ENCODE measurements around the gene IFITM5.
"Not testable (repeated sequence)": the region's sequence is repeated elsewhere in the genome, so short reads cannot be mapped to it uniquely, and the experiment has no call there.

The IFITM5 gene

DNA sequence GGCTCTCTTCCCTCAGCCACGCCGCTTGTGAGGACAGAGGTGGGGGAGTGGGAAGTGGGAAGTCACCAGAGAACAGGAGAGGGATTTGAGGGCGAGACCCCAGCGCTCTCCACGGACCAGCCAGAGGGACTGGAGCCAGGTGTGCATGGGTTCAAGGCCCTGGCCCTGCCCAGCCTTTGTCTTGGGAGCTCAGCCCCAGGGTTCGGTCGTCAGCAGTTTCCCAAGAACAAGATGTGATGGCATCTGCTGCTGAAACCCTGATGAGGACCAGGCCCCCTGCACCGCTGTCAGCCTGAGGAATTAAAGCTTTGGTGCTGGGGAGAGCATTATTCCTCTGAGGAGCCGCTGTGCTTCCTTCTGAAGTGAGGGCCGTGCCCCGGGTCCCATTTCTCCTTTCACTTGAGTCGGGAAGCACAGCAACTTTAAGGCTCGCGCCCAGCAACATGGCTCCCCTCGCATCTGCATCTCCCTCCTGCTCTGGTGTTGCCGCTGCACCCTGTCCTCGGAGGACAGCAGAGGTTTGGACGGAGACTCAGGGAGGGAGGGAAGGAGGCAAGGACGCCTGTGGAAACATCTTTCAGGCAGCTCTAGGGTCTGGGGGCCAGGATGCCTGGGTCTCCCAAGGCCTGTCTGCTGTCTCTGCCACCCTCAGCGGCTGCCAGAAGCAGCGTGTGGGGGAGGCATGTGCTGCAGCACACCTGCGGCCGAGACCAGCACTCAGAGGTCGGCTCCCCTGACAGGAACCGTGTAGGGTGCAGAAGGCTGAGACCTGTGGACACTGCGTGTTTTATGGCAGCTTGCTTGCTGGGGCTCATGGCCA lies 3.8 kb downstream of the IFITM5 start:
- no peak for DNase-seq (ENCODE audit: low read depth, low spot score)

DNA sequence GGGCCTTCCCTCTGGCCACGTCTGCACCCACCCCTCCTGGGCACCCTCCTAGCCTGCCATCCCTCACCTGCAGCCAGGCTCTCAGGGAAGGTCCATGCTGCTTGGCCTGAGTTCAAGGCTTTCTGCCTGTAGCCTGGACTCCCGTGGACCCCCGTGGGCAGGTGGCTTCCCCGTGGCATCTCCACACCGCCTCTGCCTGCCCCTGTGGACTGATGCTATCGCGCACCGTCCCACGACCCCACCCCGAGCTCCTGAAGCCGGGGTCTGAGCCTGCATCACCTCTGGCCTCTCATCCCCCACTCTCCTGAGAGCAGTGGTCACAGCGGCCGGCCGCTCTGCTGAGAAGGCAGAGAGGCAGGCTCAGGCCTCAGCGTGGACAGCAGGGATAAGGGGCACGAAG lies 4.5 kb downstream of the IFITM5 start:
- DNase-seq (ENCODE audit: low read depth, low spot score): no peak

DNA sequence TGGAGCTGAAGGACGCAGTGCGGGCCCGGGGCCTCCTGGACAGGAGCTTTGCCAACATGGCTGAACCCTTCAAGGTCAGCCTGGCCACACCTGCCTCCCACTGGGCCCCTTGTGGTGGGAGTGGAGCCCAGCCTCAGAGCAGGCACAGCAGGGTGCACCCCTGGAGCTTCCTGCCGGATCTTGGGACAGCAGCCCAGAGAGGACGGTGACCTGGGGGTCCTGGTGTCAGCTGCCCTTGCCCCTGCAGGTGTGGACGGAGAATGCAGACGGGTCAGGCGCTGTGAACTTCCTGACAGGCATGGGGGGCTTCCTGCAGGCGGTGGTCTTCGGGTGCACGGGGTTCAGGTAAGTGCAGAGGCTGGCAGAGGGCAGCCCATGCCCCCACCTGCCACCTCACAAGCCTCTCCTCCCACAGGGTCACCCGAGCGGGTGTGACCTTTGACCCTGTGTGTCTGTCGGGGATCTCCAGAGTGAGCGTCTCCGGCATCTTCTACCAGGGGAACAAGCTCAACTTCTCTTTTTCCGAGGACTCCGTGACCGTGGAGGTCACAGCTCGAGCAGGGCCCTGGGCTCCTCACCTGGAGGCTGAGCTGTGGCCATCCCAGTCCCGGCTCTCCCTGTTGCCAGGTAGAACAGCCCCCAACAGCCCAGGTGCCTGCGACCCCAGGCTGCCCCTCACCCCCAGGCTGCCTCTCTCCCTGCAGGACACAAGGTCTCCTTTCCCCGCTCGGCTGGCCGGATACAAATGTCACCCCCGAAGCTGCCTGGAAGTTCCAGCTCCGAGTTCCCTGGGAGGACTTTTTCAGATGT lies 5.3 kb downstream of the IFITM5 start:
- DNase-seq (ENCODE audit: low read depth, low spot score): no peak

DNA sequence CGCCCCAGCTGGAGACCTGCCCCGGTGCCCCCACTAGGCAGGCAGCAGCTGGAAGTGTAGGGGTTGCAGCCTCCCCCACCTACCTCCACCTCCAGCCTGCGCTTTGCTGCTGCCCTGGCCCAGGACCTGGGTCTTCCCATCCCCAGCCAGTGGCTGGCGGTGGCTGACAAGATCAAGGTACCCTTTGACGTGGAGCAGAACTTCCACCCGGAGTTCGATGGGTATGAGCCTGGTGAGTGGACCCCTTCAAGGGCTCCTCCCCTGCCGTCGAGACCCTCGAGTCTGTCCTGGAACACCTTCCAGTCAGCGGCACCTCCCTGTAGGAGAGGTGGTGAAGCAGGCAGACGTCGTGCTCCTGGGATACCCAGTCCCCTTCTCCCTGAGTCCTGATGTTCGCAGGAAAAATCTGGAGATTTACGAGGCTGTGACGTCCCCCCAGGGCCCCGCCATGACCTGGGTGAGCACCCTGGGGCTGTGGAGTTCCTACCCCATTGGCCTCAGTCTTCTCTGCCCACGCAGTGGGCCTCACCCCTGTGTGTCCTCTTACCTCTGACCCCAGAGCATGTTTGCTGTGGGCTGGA lies 6.0 kb downstream of the IFITM5 start:
- no peak for DNase-seq (ENCODE audit: low read depth, low spot score)

DNA sequence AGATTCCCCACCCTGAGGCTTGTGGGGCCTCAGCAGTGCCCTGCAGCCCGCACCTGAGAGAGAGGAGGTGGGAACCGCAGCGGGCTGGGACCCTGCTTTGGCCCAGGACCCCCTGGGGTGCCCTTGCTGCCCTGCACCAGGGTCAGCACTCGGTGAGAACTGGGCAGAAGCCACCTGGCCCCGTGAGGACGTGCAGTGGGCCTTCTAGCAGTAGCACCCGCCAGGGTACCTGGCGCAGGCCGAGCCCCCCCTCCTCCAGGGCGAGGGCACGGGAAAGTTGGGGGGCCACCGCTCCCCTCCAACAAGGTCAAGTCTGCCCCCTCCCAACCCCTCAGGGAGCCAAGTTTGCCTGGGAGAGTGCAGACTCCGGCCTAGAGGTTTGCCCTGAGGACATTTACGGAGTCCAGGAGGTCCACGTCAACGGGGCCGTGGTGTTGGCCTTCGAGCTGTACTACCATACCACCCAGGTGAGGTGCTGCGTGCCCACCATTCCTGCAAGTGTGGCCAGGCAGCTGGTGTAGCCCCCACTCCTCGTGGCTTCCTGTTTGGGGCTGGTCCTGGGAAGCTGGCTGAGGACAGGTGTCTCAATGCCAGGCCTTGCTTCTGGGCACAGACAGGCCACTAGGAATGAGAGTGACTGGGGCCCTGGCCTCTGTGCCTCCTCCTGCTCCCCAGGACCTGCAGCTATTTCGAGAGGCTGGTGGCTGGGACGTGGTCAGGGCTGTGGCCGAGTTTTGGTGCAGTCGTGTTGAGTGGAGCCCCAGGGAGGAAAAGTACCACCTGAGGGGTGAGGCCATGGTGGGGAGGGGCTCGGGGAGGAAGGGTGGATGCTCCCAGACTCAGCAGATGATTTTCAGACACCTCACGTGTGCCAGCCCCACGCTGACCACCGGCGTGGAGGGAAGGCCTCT lies 6.9 kb downstream of the IFITM5 start:
- DNase-seq (ENCODE audit: low read depth, low spot score): no peak

DNA sequence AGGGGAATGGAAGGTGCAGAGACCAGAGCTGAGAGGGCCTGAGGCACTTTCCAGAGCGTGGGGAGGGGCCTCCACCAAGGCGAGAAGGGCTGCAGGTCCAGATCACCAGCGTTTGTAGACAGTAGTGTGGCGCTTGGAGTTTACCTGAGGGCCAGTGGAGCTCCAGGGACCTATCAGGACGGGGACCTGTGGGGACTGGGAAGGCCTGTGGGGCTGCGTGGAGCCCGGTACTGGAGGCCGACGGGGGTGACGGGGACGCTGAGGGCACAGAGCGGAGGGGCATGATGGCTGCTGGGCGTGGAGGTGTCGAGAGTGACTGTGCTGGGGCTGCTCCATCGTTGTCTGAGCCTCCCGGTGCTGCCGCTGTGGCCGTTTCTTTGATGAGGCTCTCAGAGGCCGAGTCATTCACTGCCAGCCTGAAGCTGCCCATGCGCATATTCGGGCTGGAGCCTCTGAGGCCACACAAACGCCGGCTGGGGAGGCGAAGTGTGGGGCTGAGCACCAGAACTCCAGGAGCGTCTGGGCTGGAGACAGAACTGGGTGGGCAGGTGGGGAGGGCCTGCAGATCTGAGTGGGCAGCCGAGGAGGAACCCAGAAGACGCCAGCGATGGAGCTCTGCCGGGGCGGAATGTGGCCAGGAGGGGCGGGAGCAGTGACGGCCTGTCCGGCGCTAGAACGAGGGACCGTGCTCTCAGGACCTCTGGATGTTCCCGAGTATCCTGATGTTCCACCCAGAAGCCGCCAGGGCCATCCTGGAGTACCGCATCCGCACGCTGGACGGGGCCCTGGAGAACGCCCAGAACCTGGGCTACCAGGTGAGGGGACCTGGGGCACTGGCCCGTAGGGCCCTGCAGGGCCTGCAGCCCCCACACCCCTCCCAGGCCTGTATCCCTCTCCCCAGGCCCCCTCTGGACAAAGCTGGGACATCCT lies 7.8 kb downstream of the IFITM5 start:
- DNase-seq (ENCODE audit: low read depth, low spot score): peak; percentile 64

DNA sequence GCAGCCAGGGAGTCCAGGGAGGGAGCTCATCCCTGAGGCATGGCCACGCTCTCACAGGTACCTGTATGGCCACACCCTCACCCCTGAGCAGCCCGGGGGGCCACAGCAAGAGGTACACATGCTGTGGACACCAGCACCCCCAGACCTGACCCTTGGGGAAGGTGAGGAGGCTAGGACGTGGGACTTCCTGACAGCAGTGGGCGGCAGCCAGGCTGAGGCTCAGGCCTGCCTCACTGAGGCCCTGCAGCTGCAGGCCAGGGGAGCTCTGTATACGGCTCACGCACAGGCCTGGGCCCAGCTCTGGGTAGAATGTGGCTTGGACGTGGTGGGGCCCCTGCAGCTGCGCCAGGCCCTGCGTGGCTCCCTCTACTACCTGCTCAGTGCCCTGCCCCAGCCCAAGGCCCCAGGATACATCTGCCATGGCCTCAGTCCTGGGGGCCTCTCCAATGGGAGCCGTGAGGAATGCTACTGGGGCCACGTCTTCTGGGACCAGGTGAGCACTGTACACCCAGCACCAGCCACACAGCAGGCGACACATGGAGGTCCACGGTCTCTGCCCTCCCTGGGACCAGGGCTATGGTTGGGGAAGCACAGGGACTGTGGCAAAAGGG lies 8.6 kb downstream of the IFITM5 start:
- no peak for DNase-seq (ENCODE audit: low read depth, low spot score)

DNA sequence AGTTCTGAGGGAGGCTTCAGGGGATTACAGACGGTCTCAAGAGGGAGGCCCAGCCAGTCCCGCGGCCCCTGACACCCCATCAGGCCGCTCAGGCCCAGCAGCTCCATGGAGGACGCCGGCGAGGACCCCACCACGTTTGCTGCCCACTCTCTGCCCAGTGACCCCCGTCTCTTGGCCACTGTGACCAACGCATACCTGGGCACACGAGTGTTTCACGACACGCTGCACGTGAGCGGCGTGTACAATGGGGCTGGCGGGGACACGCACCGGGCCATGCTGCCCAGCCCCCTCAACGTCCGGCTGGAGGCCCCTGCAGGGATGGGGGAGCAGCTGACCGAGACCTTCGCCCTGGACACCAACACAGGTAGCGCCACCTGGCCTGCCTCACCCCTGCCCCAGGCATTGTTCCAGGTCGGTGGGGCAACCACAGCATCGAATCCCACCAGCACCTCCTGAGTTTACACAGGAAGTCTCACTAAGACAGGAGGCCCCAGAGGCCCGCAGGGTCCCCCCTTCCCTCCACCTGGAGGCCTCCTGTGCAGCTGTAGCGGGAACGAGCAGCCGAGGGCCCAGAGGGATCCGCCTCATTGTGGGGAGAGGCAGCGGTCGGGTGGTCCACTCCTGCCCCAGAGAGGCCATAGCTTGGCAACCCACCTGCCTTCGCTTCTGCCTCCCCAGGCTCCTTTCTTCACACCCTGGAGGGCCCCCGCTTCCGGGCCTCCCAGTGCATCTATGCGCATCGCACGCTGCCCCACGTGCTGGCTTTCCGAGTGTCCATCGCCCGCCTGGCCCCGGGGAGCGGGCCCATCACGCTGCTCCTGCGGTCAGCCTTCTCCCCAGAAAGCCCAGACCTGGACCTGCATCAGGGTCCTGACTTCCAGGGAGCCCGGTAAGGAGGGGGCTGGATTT lies 9.4 kb downstream of the IFITM5 start:
- DNase-seq (ENCODE audit: low read depth, low spot score): no peak

DNA sequence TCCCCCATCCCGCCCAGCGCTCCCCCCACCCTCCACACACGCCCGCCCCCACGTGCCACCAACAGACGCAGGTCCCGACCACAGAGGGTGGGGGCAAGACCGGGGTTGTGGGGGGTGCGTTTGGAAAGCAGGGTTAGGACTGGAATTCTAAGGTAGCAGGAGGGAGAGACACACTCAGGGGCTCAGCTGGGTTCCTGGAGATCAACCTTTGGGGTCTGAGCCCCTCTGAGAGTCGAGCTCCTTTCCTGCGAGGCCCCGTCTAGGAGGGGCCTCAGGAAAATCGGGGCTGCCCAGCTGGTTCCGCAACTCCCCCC lies 10.0 kb downstream of the IFITM5 start:
- DNase-seq (ENCODE audit: low read depth, low spot score): no peak

DNA sequence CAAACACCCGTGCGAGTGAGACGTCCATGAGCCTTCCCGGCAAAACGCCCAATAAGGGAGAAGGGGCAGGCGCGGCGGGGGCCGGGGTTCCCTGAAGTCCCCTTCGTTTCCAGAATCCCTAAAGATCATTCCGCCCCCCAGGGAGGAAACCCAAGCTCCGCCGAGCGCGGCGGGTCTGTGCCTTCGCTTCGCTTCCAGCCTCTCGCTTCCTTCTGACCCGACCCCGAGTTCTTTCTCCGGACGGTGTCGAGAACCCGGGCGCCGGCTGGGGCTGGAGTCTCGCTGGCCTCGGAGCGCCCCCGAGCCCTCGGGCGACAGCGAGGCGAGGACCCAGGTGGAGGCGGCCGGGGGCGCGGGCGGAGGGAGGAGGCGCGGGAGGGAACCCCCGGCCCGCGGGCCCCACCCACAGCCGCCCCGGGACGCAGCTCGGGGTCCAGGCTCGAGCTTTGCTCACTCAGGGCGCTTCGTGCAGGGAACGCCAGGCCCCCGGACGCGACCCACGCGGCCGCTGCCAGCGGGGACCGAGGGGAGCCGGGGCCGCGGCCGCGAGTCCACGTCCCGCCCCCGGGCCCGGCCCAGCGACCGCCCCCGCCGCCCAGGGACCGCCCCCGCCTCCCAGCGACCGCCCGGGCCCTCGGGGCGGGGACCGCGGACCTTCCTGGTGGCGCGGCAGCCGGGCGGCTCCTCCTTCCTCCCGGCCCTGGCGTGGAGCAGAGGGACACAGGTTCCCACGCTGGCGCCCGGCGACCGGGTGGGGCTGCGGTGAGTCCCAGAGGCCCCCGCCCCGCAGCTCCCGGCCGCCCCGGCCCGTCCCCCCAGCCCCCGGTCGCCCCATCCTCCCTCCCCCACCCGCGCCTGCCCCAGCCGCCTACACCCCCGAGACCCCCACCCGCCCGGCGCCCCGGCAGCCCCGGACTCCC lies 10.6 kb downstream of the IFITM5 start, which contains the start of gene PGGHG:
Gene PGGHG, plus strand, starts transcription at position 649 of the 920 bp plus-strand sequence. CDS start 691 bp downstream, outside the sequence.
- DNase-seq (ENCODE audit: low read depth, low spot score): no peak

DNA sequence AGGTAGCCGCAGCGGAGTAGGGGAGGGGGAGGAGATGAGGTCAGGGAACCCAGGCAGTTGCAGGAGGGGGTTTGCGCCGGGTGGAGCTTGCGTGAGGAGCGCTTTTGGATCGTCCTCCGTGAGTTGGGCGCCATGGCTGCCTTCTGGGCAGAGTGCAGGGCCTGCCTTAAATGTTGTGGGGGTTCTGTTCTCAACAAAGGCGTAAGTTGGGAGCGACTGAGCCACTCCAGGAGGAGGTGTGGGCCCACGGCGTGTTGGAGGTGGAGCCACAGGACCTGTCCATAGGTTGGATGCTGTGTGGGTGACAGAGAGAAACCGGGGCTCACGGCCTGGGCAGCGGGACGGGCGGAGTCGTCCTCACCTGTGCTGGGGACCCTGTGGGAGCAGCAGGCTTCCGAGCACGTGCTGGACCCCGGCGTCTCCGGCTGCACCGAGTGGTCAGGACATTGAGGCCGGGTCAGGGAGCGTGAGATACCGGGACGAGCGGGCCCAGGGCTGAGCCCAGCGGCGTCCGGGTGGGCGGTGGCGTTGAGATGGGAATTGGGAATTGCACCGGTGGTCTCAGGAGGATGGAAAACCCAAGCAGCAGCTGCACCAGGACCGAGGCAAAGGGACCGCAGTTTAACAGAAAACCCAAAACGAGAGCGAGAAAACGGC lies 11.4 kb downstream of the IFITM5 start:
- DNase-seq (ENCODE audit: low read depth, low spot score): no peak

DNA sequence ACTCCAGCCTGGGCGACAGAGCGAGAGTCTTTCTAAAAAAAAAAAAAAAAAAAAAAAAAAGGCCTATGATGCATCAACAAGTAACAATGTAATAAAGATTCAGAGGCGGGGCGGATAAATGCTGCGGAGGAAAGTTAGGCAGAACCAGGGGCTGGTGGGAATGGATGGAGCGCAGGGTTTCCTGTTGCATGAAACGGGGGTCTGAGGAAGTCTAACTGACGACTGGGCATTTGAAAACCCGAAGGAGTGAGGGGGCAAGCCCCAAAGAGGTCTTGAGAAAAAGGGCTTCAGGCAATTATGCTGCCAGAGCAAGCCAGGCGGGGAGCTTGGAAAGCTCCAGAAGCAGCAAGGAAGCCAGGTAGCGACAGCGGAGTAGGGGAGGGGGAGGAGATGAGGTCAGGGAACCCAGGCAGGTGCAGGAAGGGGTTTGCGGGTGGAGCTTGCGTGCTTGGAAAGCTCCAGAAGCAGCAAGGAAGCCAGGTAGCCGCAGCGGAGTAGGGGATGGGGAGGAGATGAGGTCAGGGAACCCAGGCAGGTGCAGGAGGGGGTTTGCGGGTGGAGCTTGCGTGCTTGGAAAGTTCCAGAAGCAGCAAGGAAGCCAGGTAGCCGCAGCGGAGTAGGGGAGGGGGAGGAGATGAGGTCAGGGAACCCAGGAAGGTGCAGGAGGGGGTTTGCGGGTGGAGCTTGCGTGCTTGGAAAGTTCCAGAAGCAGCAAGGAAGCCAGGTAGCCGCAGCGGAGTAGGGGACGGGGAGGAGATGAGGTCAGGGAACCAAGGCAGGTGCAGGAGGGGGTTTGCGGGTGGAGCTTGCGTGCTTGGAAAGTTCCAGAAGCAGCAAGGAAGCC lies 12.1 kb downstream of the IFITM5 start:
- DNase-seq (ENCODE audit: low read depth, low spot score): not testable (repeated sequence)

DNA sequence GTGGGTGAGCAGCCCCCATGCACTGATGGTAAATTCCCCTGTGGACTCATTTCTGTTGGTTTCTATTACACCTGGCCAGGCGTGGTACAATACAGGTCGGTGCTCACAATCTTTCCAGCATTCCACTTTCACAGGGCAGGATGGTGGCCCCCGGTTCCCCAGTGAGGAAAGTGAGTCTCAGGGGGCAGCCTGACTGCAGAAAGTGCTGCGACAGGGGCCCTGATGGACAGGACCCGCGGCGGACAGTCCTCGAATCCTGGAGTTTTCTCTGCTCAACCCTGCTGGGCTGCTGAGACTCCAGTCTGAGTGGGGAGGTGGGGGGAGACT lies 13.5 kb downstream of the IFITM5 start:
- DNase-seq (ENCODE audit: low read depth, low spot score): no peak

DNA sequence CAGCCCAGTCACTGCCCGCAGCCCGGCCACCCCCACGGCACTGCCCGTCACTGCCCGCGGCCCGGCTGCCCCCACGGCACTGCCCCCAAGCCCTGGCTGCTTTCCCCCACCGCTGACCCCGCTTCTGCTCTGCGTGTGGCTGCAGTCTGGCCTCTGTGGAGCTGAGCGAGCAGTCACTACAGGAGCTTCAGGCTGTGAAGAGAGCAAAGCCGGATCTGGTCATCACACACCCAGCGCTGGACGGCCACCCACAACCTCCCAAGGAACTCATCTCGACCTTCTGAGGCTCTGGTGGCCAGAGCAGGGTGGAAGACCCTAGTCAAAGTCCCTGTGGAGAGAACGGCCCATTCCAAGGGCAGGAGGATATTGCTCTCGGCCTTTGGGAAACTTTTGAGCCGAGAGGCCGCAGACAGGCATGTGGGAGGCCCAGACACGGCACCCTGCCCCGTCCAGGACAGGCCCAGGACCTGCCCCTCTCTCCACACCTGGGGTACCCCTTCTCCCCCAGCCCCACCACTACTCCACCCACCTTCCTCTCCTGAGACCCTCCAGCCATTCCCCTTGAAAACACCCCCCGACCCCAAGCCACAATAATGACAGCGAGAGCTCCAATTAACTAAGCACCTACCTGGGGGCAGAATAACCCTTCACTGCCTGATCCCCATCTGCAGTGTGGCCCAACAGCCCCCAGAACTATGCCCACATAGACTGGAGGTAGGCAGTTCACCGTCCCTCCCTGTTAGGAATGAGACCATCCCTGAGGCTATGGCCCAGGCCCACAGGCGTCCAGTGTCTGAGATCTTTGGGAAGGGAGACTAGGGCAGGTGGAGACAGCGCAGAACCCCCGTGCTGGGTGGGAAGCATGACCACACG lies 14.1 kb downstream of the IFITM5 start:
- no peak for DNase-seq (ENCODE audit: low read depth, low spot score)
